HG03139 (cell line): Measurements from ENCODE around the gene SEPTIN1.
"Not testable (repeated sequence)": the region's sequence is repeated elsewhere in the genome, so short reads cannot be mapped to it uniquely, and the experiment has no call there.

Experiments
- ATAC-seq: cut with Tn5 transposase; IDR thresholded peaks from one replicate; pipeline ENCODE4 v1.9.1; 2021; ENCODE audit not compliant: unreplicated experiment

SEPTIN1 gene

DNA sequence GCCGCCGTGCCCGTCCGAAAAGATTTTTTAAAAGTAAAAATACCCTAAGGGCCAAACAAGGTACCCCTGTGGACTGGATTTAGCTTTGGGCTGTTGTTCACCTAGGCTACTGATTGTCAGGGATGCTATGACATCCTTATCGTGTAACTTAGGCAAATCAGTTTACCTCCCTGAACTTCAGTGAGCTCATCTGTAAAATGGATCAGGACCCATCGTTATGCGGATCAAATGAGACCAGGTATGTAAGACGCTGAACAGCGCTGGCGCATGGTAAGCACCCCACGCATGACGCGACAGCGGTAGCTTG, 24.4 kb upstream of the SEPTIN1 start:
- ATAC-seq, result no peak

DNA sequence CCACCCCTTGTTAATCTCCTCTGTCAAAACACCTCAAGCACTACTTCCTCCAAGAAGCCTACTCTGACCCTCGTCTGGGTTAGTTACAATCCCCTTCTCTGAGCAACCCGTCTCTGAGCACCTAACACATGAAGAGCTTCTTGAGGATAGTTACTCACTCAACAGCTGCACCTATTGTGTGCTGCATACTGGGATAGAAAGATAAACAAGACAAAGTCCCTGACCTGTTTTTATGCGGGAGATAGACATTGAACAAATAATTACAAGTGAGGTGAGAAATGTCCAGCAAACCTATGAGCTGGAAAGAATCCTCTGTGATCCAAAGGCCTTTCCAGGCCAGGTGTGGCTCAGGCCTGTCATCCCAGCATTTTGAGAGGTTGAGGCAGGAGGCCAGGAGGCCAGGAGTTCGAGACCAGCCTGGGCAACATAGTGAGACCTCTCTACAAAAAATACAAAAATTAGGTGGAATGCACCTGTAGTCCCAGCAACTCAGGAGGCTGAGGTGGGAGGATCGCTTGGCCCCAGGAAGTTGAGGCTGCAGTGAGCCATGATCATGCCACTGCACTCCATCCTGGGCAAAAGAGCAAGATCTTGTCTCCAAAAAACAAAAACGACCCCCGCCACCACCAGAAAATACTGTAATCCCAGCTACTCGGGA, 19.5 kb upstream of the SEPTIN1 start:
- ATAC-seq, result no peak

DNA sequence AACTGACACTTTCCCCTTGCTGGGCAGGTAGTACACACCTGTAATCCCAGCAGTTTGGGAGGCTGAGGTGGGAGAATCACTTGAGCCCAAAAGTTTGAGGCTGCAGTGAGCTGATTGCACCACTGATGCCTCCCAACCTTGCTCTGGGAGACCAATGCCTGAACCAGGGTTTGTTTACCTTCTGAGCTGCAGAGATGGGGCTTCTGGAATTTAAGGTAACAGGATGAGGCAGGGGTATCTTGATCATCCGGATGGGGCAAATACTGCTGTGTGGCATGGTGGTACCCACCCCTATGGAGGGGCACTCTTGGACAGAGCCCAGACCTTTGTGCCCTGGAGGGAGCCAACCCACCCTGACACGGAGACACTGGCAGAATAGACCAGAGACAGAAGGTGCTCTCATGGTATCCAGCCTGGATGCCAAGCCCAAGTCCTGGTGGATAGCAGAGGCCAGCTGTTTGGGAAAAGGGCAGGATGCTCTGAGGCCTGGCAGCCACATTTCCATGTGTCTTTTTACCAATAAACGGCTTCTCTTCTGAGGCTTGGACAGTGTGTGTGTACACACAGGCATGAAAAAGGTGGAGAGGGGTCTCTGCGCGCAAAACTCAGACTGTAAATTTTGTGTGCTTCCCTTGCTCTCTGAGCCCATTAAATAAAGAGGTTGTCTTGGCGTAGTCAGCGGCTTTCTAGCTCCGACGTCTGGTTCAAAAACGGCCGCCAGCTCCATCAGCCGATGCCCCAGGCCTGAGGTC, 17.2 kb upstream of the SEPTIN1 start:
- ATAC-seq, result no peak

DNA sequence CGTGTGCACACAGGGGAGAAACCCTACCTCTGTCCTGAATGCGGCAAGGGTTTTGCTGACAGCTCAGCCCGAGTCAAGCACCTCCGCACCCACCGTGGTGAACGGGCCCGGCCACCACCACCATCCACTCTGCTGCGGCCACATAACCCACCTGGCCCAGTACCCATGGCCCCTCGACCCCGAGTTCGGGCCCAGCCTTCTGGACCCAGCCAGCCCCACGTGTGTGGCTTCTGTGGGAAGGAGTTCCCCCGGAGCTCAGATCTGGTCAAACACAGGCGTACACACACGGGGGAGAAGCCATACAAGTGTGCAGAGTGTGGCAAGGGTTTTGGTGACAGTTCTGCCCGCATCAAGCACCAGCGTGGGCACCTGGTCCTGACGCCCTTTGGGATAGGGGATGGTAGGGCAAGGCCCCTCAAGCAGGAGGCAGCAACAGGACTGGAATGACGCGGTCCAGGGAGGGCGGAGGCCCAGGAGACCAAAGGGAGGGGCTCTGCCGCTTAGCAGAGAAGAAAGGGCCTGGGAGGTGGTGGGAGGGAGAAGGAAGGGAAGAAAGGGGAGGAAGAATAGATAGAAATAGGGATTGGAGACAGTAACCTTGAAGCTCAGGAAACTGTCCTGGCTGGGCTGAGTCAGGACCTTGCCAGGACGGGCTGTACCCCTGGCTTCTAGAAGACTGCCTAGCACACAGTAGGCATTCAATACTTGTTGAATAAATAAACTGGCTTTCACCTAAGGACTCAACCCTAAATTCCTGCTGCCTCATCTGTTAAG, 16.5 kb upstream of the SEPTIN1 start:
- no peak for ATAC-seq

DNA sequence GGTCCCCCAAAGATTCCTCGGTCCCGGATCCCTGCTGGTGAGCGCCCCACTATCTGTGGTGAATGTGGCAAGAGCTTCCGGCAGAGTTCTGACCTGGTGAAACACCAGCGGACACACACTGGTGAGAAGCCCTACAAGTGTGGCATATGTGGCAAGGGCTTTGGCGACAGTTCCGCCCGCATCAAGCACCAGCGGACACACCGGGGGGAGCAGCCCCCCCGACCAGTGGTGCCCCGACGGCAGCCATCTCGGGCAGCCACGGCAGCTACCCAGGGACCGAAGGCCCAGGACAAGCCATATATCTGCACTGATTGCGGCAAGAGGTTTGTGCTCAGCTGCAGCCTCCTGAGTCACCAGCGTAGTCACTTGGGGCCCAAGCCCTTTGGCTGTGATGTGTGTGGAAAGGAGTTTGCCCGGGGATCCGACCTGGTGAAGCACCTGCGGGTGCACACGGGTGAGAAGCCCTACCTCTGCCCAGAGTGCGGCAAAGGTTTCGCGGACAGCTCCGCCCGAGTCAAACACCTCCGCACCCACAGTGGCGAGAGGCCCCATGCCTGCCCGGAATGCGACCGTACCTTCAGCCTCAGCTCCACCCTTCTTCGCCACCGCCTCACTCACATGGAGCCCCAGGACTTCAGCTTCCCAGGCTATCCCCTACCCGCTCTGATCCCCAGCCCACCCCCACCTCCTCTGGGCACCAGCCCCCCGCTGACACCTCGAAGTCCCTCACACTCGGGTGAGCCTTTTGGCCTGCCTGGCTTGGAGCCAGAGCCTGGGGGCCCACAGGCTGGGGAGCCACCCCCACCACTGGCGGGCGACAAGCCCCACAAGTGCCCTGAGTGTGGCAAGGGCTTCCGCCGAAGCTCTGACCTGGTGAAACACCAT, 15.7 kb upstream of the SEPTIN1 start:
- ATAC-seq, result no peak

DNA sequence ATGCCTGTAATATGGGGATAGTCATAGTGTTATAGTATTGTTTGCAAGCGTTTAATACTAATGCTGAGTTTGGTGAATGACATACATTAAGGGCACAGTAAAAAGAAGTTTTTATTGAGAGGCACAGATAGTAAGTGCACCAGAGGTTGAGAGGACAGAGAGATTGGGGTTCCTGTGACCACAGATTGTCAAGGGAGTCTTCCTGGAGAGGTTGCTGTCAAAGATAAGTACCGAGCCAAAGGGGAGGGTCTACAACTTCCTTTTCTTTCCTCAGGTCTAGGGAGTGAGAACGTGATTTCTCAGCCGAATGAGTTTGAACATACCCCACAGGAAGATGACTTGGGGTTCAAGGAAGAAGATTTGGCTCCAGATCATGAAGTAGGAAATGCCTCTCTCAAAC, 14.7 kb upstream of the SEPTIN1 start:
- no peak for ATAC-seq

DNA sequence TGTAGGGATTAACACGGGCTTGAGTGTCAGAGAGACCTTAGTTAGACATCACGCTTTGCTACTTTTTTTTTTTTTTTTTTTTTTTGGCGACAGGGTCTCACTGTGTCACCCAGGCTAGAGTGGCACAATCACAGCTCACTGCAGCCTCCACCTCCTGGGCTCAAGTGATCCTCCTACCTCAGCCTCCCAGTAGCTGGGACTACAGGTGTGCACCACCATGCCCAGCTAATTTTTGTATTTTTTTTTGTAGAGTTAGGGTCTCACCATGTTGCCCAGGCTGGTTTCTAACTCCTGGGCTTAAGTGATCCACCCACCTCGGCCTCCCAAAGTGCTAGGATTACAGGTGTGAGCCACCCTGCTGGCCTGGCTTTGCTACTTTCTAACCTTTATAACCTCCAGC, 14.3 kb upstream of the SEPTIN1 start:
- ATAC-seq, result not testable (repeated sequence)

DNA sequence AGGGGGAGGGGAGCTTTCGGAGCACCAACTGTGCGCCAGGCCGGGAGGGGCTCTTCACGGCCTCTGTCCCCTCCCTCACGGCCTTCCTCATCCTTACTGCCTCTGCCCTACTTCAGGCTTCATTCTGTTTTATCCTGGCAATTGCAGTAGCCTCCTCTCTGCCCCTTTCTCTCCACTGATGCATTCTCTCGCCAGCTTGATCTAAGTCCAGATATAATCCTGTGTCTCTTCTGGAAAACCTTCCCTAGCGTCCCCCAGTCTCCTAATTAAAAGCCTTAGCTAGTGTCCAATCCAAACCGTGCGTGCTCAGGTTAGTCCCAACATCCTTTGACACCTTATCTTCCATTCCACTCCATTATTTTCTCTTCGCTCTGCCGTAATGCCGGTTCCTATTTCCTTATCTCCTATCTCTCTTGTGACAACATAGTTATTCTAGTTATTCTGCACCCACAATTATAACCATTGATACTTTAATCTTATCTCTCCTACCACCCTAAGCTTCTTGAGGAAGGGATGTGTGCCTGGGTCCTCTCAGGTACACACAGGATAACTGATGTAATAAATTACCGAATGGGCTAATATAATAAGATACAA, 13.7 kb upstream of the SEPTIN1 start:
- no peak for ATAC-seq

DNA sequence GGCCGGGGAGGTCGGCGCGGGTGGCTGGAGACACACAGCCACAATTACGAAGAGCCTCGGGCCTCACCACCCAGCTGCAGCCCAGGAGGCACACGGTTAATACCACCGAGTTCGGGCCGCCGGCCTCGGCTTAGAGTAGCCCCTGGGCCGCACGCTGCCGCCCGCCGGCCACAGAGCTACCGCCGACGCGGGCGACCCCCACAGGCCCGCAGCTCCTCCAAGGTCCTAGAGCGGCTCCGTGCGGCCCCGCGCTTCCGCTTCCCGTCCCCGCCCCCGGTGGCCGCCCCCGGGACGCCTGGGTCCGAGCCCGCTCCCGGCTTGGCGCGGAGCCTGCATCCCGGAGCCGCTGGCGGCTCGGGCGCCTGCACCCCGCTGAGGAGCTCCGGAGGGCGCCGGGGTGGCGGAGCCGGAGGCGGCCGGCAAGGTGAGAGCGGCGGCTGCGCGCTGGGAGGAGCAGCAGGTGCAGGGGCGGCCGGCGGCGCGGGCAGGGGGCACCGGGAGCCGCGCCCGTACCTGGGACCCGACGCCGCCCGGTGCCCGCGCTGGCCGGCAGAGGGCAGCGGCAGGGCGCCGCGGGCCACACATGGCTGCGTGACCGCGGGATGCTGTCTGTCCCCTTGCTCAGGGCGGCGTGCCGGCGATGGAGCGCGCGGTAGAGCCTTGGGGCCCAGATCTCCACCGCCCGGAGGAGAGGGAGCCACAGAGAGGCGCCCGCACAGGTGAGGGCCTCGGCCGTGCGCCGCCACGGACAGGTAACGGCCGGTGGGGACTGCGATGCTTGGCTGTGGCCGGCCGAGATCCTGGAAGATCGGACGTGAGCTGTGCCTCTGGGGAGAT, 13.0 kb upstream of the SEPTIN1 start, which contains the start of gene ZNF48:
Gene ZNF48, plus strand, starts transcription at position 266 of the 837 bp plus-strand sequence. Its CDS starts 375 bp downstream, at position 641.
- peak; percentile 57 for ATAC-seq

DNA sequence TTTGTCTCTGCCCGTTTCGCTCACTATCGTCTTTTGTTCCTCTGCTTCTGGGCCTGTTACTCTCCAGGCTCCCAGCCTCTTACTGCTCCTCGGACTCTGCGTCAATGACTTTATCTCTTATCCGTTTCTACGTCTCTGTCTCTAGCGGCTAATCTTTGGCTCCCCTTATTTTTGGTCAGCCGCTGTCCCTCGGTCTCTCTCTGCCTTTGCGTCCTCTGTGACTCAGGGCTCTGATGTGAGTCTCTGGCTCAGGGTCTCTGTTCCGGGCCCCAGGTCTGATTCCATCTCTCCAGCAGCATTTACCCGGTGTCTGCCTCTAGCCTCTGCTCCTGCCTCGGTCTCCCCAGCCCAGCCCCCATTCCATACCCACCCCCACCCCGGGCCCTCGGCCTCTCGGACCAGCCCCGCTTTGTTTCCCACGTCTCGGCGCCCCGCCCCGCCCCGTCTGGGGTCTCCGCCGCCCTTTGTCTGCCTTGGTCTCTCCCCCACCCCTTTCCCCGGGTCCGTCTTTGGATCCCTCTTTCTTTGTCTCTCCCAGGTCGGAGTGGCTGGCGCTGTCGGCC, 12.3 kb upstream of the SEPTIN1 start:
- ATAC-seq, result no peak

DNA sequence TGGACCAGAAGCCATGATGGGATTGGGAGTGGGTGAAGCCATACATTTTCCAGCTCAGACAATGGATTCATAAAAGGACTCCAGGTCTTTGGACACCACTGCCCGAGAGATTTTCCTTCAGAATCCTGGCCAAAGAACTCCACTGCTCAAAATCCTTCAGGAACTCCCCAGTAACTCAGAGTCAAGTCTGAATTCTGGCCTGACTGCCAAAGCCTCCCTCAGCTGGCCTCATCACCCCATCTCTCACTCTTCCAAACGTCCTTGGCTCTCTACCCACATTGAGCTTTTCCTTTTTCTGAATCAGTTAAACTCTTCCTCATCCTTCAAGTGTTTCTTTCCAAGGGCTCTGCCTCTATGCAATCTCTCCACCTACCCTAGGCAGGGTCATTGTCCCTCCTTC, 1.2 kb upstream of the SEPTIN1 start:
- no peak for ATAC-seq

DNA sequence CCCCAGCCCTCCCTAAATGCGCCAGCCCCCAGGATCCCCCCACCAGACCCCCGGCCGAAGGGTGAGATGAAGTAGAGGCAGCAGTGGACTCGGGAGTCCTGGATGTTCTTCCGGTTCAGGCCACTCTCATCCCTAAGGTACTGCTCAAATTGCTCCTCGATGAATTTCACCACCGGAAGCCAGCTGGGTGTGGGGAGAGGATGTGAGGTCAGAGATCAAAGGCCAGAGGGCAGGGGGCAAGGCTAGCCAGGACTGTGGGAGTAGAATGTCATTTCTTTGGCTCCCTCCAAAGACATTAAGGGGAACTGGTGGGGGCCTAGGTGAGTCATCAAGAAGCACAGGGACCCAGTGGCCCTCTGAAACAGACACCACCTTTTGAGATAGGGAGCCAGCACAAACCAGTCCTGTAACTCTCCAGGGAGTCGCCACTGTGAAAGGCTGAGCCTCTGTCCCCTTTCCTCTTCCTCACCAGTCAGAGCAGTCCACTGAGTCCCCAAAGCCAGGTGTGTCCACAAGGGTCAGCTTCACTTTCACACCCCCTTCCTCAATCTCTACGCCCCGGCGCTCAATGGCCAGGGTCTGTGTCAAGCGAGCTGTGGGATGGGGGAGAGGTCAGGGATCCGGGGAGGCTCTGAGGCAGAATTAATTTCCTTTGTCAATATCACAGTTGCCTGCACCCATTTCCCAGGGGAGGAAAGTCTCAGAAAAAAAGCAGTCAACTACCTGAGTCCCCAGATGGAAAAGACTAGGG, 895 bp downstream of the SEPTIN1 start:
- no peak for ATAC-seq

DNA sequence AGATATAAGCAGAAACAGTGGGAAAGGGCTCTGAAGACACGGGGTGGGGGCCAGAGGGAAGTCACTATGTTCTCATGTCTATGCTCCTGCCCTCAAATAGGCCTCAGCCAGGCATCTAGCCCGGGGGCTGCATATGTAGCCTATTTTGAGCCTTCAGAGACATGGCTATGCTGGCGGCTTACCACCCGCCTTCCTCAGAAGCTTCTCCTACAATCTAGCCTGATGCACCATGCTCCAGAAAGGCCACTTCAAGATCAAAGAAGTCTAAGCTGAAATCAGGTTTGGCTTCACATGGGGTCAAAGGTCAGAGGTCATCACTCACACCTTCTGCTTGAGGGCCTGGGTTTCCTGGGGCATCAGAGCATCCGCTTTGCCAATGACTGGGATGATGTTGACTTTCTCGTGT, 1.6 kb downstream of the SEPTIN1 start:
- no peak for ATAC-seq

DNA sequence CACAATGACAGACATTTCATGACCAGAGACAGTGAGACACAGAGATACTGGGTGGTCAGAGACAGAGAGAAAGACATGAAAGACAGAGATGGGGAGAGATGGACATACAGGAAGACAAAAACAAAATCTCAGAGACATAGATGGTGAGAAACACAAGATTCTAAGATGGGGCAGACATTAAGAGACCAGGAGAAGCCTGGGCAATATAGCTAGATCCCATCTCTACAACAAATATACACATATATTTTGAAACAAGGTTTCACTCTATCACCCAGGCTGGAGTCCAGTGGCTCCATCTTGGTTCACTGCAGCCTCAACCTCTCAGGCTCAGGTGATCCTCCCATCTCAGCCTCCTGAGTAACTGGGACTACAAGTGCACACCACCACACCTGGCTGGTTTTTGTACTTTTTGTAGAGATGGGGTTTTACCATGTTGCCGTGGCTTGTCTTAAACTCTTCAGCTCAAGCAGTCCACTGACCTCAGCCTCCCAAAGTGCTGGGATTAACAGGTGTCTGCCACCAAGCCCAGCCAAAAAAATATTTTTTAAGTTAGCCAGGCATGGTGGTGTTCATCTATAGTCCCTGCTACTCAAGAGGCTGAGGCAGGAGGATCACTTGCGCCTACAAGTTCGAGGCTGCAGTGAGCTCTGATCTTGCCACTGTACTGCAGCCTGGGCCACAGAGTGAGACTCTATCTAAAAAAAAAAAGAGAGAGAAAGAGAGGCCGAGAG, 2.1 kb downstream of the SEPTIN1 start:
- no peak for ATAC-seq

DNA sequence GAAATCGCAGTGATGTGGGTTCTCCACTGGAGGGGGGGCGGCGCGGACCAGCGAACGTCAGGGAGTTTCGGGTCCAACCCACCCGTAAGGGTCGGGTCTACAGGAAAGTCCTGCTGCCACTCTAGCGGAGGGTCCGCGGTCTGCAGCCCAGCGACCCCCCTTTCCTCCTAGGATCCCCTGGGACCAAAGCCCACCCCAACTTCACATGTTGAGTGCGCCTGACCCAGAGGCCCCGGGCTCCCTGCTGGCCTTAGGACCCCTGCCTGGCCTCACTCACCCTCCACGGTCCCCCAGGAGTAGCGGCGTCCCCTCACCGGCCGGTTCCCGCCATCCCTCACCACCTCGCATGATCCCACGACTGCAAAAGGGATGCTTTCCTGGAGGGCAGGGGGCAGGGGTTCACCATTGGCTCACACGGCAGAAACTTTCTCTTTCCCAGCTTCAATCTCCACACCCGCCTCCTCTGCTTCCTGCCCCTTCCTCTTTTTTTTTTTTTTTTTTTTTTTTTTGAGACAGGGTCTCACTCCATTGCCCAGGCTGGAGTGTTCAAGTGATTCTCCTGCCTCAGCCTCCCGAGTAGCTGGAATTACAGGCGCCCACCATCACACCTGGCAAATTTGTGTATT, 3.1 kb downstream of the SEPTIN1 start:
- ATAC-seq, result no peak

DNA sequence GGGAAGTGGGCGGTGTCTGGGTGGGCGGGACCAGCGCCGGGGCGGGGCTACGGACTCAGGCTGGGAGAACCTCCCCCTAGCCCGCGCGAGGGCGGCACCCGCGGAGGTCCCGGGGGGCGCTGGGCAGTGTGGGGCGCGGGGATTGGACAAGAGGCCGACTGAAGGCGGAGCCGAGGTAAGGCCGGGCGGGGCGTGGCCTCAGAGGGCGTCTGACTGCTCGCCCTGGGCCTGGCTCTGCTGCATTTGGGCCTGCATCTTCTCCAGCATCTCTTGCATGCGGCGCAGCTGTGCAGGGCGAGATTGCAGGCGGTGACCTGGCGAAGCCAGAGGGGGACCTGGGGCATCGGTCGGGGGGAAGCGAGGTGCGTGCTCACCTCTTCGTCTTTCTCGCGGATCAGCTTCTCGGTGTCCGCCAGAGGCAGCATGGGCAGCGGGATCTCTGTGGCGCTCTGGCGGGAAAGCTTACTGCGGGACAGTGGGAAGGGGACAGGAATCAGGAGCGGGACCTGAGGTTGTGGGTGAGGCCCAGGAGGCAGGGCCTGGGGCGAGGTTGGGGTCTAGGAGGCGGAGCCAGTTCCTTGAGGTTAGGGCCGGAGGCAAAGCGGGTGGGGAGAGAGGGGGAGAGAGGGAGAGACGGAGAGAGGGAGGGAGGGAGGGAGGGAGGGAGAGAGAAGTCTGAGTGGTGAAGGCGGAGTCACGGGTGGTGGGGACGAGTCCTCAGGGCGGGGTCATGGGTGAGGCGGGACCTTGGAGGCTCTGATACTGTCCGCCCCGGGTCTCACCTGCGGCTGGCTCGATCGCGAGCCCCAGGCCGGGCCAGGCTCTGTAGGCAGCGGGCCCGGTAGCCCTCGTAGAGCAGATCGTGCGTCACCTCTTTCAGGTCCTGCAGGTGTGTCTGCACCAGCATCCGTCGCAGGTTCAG, 3.9 kb downstream of the SEPTIN1 start:
- peak; percentile 70 for ATAC-seq
